DMS153 treated with DMSO at 0.1 percent for 48 hours (cell line): ENCODE measurements around the gene CSRNP3.

Source experiments
- DNase-seq: peaks from one replicate; lab custom pipeline; 2025; ENCODE audit not compliant: unreplicated experiment; lab: John Stamatoyannopoulos, UW

The CSRNP3 gene

DNA sequence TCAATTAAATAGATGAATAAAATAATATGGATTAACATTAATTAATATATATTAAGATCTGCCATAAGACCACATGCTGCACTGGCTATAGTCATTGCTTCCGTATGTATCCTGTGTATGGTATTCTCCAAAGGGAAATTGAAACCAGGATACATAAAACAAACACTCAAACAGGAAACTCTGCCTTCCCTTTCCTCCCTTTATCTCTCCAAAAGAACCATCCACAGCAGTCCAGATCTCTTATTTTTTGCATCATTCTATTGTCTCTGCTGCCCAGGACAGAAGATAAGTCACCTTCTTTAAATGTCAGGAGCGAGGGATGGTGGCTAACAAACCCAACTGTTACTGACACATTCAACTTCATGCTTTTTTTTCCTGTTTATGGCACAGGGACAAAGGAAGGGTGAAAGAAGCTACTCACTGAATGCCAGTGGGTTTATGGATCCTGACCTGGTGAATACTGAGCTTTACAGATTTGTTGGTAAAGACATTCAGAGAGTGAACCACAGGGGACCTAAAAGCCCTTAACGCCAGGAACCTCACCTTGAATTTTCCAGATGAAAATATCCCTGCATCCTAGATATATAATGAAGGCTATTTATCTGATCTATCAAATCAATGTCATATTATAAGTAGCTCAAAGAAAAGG, 67.5 kb downstream of the CSRNP3 start:
- DNase-seq, result peak; percentile 74

DNA sequence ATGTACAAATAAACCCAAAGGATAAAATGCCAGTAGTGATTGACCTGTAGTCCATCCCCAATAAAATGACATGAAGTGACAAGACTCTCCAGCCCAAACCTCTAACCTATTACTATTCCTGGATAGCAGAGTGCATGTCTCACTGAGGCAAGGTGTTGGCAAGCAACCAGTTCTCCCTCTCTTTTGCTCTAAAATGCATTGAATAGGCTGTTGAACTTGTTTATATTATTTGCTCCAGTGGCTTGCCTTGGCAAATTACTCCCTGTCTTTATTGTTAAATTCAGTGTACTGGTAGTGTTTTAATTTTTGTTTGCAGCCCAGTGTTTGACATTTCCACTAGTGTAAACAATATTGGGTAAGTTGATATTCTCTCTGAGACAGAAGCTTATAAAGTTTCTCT, 70.5 kb downstream of the CSRNP3 start:
- DNase-seq, result peak; percentile 79

DNA sequence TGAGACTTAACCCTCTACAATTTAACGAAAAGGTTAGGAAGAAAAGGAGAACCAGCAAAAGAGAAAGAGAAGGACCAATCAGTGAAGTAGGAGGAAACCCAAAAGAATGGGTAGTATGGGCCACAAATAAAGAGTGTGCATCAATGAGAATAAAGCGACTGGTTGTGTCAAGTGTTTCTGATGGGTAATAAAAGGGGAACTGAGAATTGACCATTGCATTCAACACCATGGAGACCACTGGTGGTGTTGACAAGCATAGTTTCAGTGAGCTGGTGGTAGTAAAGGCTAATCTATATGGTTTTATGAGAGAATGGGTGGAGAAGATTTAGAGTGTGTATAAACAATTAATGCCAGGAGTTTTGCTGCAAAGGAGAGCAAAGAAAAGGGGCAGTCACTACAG, 75.4 kb downstream of the CSRNP3 start:
- DNase-seq, result no peak

DNA sequence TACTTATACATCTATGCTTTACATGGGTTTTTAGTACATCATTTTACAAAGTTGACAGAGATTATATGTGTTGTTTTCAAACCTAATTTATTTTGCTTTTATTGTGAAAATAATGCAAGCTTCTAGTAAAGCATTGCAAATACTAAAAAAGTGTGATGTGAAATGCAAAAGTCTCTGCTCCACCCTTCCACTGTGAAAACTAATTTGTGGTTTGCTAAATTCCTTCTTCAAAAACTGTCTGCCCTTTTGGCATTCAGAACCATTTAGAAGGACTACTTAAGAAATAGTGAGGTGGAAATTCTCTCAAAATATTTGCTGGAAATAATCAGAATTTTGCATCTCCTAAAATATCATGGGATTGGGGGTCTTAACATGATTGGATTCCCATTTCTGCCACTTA, 78.4 kb downstream of the CSRNP3 start:
- no peak for DNase-seq

DNA sequence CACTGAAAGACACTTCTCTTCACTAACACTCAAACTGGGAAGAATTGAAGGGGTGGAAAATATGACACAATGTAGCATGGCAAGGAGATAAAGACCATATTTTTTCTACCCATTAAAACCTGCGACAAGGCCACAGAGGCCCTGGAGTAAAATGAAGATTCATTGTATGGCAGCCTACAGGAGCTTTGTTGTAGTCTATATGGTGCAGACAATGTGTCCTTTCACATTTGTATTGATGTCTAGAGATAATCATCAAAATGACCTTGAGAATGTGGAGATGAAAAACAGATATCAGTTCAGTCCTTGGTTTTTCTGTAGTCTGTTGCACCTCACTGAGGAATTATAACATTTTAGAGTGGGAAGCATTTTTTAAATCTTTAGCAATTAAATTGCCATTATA, 80.1 kb downstream of the CSRNP3 start:
- no peak for DNase-seq

DNA sequence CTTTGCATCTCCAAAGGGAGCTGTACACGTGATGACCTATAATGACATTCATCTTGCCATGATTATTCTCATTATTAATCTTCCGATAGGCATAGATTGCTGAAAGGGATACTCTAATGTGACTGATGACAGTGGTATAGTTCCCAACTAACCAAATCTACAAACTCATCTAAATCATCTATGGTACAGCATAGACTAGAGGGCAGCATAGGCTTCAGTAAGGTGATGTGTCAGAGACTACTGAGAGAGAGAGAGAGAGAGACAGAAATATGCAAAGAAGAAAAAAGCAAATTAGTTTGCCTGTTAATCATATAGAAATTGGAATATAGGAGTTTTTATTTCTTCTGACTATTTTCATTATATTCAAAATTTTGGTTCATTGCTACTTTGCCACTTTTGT, 89.3 kb downstream of the CSRNP3 start:
- no peak for DNase-seq

DNA sequence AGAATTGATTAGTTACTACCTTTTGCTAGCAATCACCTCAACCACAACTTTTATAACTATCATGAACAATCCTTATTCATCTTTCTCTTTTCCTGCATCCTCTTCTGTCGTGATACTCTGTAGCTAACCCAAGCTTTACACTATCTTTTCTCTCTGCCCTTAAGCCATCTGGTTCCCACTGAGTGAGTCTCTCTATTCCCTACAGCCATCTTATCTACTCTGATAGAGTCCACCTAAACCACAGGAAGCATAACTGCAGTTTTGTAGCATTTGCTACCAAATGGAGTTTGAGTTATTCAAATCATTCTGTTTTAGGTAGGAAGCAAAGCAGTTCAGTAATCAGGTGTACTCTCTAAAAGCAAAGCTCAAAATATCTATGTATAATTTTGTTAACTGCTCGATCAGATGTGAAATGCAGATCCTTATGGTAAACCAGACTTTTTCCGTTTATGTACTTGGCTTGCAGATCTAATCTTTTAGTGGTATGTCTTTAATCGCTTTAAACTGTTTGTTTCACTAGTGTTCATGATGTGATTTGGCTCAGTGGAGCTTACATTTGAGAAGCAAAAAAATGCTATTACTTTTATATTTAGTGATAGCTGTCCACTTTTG, 91.0 kb downstream of the CSRNP3 start:
- DNase-seq, result no peak

DNA sequence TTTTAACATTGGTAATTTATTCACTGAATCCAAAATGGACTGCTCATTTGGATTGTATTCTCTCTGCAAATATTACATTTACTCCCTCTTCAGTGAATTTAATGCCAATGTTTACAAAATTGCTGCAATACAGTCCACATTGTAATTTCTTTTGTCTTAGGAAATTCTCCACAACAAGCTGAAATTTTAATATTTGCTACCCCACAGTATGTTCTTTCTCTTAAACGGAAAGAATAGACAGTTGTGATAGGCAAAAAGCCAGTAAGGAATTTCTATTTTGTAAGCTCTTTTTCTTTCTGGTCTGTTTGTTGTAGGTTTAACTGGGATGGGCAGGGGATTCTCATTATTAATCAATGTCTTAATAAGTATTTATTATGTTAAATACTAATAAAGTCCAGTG, 92.0 kb downstream of the CSRNP3 start:
- no peak for DNase-seq

DNA sequence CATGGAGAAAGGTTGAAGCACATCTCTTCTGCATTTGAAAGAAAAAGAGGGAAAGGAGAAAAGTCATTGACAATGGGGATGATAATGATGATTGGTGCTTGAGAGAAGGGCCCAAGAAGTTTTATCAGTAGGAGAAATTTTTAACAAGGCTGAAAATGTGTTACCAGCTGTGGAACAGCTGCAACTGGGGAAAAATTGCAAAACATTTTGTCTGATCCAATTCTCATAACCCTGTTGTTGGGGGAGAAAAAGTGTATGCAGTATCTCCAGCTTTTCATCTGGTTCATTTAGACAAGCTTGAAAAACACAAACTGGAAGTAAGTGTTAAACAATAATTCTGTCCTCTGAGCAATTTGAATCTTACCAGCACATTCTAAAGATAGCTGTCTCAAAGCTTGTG, 92.7 kb downstream of the CSRNP3 start:
- DNase-seq, result no peak

DNA sequence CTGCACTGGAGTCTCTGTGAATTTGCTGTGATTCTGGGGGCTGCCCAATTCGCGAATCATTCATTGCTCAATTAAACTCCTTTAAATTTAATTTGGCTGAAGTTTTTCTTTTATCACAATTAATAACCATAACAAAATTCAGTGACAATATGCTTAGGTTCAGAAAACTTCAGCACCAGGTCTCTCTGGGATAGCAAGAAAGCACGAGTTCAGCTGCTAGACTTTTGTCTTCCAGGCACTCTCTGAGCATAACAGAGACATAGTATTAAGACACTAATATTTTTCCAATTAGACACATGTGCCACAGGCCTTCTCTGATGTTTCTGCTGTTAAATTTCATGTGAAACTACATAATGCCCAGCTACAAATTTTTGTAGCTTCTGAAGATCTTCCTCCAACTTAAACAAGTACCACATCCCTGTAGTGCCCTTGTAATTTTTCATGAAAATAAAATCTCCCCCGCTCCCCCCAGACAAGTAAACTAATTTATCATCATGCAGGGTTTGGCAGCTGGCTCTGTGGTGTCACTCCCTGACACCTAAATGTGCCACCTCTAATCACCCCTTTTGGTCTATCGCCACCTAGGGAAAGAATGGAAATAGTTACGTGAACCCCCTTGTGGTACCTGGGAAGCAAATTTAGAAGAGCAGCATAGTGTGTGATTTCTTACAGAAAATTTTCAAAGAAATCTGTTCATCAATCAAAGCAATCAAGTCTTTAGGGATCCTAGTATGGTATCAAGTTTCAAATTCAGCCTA, 94.1 kb downstream of the CSRNP3 start:
- DNase-seq, result no peak

DNA sequence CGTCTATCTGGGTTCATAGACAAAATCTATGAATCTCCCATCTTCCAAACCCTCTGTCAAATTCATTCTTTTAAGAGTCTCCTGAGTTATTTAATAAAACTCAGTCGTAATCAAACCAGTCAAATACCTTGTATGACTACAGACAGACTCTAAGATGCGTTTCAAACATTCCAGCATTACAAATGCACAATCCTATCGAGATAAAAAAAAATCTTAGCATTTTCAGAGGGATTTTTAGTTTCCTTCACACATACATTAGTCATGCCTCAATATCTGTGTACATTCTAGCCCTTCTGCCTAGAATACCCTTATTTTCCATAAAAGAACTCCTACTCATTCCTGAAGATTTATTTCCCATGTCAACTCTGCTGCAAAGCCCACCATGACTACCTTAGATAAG, 96.5 kb downstream of the CSRNP3 start:
- DNase-seq, result no peak

DNA sequence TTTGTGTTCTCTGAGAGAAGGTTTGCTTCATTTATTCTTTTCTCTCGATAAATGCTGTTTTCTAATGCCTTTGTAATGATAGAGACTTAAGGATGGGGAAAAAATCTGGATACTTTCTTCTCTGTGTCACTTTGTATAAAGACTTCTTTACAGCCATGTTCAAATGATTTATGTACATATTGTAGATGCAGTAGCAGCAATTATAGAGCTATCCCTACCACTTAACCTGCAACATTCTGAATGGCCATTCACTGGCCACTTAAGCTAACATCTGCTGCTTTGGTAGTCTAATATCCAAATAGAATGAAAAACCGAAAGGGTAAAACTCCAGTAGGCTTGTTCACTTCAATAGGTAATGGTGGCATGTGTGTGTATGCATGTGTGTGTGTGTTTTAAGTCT, 97.8 kb downstream of the CSRNP3 start:
- peak; percentile 87 for DNase-seq

DNA sequence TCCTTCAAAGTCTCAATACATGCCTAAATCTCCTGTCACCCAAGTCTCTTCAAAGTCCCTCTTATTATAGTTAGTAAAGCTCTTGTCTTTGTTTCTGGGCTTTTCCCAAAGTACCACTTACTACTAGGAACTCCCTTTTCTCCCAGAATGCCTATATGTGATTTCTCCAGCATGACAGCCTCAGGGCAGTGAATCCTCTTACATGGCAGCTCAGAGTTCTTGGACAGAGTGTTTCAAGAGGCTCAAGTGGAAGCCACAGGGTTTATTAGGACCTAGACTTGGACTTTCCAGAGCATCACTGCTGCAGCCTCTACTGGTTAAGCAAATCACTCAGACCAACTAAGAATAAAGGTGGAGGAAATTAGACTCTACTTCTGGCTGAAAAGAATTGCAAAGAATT, 98.9 kb downstream of the CSRNP3 start:
- no peak for DNase-seq

DNA sequence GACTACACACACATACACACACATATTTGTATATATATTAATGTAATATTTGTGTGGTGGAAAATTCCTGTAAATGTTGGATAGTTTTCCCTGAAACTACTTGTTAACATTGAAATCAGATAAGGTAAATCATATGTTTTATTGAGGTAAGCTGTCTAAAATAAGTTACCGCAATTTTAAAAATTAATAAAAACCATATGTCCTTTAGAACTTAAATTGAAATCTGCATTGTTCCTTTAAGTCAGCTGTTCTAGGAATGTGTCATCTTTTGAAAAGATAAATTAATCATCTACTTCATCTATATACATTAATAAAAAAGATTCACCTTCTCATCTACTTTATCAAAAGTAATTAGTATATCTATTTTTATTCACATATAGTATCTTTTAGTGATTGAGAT, 102.0 kb downstream of the CSRNP3 start:
- no peak for DNase-seq

DNA sequence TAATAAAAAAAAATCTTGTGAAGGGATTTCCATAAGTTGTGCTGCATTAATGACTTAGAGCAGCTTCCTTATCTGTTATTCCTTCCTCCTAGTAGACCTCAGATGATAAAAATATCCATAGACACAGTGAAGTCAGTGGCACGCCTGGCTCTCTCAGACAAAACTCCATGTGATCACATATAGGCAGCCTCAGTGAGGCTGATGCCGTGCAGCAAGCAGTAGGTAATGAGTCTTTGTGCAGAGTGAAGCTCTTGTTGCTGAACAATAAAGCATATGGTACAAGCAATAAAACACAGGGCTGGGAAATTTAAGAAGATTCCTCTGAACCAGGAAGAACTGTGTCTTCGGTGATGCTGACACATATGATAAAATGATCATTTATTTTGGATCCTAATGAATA, 102.7 kb downstream of the CSRNP3 start:
- DNase-seq, result peak; percentile 87

DNA sequence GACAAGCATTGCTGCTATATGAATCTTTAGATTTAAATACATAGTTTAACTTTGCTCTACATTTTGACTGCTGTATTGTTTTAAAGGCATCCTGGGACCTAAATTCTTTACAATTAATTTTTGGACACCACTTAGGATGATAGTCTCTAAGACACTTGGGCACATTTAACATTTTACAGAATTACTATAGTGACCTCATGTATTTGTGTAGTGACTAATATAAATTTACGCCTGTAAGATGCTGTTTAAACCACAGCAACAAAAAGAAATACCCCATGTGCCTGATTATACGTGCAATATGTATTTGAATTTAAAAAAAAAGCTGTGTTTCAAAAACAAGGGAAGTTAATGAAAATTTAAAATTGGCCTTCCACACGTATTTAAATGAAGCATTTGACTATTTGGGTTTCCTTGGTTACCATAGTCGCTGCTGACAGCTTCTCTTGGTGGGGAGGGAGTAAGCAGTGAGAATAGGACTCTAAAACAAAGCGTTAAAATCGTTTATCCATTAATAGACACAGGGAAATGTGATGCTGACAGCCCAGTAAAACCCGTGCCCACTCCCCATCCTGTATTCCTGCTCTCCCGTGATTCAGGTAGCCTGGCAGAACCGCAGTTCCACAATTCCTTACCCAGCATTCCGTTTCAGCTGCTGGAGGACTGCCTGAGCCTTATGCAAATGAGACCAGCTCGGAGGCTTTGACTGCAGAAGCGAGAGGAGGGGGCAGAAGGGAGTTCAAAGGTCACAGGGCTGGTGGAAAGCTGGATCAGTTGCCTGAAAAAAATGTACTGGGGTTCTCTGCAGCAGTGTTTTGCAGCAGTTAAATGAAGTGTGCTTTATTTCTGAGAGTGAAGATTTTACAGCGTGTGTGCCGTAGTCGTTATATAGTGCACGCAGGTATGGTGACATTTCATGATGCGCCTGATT, 104.3 kb downstream of the CSRNP3 start:
- DNase-seq, result peak; percentile 87

DNA sequence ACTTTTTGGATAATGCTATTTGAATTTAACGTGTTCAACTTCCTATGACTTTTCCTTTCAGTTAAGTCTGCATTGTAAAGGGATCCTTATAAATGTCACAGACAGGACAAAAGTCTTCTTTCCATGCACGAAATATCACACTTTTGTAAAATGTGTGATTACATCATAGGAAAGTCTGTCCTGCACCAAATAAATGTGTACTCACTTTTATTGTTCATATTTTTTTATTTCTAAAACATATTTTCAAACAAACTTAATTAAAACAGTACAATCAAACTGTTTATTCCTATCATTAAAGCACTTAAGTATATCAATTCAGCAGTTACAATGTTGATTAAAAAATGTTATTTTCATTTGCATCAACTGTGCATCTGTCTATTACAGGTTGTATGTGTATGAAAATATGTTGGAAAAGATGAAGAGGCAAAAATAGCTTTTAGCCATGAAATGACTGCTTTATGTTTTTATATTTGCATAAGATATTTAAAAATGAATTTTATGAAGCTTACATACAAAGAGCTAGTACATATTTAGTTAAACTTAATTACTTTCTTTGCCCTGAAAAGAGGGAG, 105.6 kb downstream of the CSRNP3 start:
- DNase-seq, result no peak

DNA sequence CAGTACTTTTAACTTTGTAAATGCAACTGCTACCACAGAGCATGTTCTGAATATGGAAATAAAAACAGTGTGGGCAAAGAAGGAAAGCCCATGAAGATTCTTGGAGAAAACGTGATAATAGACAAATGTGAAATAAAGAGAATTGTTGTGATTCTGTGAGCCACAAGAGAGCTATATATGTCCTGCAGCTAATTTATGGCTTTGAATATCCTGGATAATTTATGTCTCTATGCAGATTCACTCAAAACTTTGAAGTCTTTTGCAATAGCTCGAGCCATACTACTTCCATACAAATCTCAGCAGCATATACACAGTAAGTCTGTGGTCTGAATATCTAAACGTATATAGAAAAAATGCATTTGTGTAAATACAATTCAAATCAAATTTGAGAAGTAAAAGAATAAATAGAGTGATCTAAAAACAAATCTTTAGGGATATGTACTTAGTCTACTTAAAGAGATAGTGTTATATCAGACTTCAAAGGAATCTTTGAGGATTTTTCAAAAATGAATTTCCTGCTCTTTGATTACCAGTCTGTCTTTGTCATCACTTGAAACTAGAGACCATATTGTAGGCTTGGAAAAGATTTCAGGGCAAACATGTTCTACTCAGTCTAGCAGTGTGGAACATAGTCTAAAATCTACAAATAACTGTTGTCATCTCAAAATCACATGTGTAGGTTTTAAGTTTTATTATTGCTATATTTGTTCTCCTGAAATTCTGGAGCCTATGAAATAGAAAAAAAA, 107.1 kb downstream of the CSRNP3 start:
- DNase-seq, result no peak

DNA sequence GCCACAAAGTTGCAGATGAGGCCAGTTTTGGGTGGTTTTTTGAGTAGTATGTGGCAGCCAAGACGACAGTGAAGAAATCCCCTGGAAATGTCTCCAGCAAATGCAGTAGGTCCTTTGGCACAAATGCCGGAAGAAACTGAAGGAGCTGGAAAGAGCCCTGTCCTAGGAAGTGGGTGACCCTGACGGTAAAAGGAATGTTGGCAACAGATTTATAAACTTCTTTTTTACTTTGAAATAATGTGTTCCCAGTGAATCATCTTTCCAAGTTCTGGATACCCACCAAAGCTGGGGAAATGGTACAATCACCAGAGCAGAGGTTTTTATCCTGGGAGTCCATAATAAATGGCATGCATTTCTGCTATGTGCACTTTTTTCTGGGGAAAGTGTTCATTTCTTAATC, 112.9 kb downstream of the CSRNP3 start:
- no peak for DNase-seq

DNA sequence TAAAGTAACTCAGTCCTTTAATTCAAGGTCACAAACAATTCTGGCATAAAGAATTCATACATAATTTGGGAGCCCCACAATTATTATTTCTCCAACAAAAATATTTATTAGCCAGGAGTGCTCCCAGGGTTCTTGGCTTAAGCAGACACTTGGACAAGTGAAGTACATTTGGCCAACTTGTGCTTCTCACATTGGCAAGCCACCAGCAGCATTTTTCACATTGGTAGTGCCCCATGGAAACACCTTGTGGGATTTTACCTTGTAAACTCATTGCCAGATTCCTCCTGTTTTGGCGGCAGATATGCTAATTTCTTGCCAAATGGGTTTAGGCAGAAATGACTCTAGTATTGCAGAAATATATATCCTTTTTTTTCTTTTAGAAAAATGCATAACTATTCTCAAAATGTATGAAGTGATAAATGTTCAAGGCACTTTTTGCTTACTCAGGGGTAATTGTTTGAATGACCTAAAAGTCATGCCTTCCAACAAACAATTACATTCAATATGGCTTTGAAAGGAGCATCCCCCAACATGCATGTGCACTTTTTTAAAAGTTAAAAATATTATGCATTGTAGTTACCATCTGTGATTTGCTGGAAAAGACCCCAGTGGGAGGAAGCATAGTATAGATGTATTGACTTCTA, 113.5 kb downstream of the CSRNP3 start:
- no peak for DNase-seq
